IPS-NIHi11 (cell line): ENCODE data around the gene HOPX.
"Not testable (repeated sequence)": the region's sequence is repeated elsewhere in the genome, so short reads cannot be mapped to it uniquely, and the experiment has no call there.

ENCODE experiments used
- DNase-seq: peaks from one replicate; pipeline ENCODE4 v3.0.0; 2012; ENCODE audit warnings: mixed read lengths, low spot score

HOPX gene

DNA sequence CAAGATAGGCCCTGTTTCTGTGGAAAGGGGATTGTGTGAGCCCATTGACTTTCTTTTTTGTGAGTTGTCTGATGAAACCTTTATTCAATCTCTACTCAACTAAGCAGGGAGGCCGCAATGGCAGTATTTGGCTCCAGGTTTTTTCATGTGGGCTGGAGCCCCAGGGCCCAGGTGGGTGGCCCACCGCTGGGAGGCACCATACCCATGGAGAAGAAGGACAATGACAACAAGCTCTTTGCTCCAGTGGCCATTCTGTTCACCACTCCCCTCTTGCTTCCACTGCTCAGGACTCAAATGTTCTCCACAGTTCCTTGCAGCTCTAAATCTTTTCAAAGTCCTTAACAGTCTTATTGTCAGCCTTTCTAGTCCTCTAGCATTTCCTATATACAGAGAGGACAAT lies 54.1 kb downstream of the HOPX start:
- no peak for DNase-seq

DNA sequence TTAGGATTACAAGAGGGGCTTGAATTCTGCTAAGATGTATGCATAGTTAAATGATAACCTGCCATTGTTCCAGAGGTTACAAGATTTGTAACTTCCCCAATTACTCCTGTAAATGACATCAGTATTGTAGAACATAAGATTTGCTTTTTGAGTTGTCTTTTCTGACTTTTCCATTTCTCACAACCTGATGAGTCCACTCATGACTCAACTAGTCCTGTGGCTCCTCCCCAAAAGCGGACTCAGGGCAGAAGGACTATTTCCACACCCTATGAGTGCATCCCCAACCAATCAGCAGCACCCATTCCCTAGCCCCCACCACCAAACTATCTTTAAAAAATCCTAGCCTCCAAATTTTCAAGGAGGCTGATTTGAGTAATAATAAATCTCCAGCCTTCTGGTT lies 54.7 kb downstream of the HOPX start:
- DNase-seq, result no peak

DNA sequence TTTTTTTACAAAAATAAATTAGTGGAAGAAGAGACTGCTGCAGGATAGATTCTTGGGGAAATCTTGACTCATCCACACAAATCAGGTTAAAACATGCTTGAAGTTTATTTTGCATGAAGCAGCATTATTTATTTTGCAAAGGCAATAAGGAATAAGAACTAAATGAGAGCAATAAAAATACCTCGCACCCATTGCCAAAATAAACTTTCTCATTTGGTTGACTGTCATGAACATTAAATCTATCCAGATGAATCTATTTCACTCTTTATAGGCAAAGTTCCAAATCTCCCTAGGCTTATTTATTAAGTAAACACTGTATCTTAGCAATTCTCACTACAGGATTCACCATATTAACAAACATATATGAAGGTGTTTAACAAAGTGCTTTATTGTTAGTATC lies 58.9 kb downstream of the HOPX start:
- no peak for DNase-seq

DNA sequence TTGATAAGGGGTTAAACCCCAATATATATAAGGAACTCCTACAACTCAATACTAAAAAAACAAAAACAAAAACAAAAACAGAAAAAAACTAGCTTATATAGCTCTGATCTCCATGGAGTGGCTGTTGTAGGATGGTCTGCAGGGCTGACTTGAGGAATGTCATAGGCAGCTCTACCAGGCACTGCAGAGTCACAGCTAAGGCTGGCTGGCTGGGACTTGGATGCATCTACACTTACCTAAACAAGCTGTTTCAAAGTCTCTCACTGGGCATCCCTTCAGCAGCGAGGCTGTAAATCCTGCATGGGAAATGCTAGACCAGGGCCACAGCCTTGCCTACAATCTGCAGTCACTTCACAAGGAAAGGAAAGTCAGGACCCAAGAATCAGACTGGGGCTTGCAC lies 61.3 kb downstream of the HOPX start:
- DNase-seq, result no peak

DNA sequence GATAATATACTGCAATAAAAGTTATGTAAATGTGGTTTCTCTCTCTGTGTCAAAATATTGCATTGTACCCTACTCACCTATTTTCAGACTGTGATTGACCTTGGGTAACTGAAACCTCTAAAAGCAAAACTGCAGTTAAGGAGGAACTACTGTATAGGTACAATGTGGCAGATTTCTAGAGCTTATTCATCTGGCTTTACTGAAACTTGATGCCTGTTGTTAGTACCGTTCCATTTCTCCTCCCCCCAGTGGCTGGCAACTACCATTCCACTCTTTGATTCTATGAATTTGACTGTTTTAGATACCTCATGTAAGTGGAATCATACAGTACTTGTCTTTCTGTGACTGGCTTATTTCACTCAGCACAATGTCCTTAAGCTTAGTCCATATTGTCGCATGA lies 61.9 kb downstream of the HOPX start:
- DNase-seq, result no peak

DNA sequence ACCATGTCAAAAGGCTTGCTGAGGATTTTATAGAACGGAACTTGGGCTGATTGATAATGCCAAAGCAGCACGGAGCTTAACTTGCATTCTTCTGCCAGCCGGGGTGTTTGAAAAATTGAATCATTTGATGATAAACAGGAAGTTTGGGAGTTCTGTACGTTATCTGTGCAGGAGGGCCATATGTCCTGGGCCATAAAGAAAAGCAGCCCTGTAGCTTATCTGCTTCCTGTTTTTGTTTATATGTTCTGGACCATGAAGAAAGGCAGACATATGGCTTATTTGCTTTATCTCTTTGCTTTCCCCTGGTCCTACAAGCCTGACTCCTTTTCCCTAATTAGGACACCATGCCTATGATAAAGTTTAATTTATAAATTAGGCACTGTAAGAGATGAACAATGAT lies 62.4 kb downstream of the HOPX start:
- no peak for DNase-seq

DNA sequence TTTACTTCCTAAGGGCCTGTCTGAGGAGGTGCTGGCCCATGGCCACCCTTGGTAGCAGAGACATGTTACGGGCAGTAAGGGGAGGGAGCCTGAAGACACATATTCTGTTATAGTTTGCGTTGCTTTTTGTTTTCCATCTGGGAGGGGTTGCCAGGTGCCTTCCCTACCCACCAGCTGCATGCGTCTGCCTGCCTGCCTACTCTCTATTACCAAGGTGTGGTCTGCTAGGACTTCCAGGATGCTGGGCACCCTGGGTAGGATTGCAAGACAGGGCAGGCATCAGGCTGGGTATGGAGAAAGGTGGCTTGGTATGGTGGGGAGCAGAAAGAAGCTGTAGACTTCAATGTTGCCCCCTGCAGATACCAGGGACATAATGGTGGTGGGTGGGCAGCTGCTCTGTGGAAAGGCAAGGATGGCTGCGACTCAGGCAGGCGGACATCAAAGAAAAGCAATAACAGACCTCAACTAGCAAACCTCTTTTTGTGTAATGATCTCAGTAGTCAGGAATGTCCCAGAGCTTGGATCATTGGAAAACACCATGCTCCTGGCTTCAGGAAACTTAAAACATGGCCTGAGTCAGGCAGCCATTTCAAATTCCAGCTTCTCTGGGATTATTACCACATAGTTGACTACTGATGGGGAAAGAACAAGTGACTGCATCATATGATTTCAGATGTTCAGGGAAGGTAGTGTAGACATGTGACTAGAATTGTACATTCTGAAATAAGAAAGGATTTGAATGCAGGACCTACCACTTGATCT lies 67.8 kb downstream of the HOPX start:
- DNase-seq, result no peak

DNA sequence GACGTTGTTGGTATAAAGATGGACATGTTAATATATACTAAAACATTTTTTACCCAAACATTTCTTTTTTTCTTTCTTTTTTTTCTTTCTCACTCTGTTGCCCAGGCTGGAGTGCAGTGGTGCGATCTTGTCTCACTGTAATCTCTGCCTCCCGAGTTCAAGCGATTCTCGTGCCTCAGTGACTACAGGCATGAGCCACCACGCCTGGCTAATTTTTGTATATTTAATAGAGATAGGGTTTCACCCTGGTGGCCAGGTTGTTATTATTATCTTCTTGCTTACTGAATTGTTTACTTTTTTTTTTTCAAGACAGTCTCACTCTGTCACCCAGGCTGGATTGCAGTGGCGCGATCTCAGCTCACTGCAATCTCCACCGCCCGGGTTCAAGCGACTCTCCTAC lies 68.8 kb downstream of the HOPX start:
- DNase-seq, result no peak

DNA sequence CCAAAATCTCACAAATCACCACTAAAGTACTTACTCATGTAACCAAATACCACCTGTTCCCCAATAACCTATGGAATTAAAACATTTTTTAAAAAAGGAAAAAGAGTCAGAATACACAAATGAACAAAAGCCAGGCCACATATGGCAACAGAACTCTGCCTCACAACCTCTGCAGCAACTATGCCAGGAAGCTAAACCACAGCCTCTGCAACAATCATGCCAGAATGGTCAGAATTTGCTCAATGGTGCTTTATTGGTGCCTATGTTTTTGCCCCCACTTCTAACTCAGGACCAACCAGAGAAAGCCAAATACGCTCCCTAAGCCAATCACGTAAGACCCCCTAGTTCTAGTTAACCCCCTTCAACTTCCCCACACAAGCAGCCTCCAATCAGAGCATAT lies 69.6 kb downstream of the HOPX start:
- no peak for DNase-seq

DNA sequence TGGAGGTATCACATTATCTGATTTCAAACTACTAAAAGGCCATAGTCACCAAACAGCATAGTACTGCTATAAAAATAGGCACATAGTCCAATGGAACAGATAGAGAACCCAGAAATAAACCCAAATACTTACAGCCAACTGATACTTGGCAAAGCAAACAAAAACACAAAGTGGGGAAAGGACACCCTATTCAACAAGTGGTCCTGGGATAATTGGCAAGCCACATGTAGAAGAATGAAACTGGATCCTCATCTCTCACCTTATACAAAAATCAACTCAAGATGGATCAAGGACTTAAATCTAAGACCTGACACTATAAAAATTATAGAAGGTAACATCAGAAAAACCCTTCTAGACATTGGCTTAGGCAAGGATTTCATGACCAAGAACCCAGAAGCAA lies 70.9 kb downstream of the HOPX start:
- DNase-seq, result not testable (repeated sequence)

DNA sequence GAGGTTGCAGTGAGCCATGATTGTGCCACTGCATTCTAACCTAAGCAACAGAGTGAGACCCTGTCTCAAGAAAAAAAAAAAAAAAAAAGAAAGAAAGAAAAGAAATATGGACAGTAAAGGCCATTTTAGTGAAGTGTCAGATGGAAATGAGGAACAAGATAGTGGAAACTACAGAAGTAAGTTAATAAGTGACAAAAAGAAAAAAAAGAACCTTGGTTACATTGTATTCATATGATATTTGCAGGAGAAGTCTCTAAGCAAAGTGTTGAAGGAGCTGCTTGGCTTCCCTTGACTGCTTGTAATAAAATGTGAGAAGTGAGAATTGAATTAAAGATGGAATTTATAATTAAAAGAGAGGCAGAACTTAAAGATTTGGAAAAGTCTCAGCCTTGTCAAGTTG lies 73.2 kb downstream of the HOPX start:
- no peak for DNase-seq

DNA sequence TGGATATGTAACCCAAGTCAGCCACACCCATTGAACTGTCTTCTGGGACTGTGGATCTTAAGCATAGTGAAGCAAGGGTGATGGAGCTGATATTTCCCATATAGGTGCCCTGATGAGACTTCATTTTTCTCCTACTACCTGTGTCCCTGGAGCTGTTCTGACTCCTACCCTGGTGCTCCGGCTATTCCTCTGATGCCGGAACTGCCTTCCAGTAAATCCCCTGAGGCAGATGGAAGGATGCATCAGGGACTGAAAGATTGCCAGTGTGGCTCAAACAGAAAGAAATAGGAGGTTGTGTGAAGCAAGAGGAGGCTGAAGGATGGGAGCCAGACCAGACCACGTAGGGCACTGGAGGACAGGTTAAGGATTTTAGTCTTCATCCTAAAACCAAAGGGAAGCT lies 74.7 kb downstream of the HOPX start:
- DNase-seq, result no peak

DNA sequence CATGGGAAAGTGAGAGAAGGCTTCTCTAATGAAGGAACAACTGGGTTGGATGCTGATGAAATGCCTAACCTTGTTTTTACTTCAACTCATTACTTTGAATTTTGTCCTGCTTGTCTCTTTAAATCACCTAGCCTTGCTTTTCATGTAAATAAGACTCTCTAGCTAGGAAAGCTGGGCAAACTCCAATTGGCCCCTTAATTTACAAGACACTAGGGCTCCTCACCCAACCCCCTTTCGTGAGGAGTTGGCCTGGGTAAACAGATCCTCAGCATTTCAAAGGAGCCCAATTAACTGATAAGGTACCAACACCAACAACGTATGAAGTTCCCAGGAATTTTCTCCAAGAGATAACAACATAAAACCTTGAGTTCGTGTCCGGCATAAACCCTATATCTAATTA lies 75.6 kb downstream of the HOPX start:
- peak; percentile 26 for DNase-seq

DNA sequence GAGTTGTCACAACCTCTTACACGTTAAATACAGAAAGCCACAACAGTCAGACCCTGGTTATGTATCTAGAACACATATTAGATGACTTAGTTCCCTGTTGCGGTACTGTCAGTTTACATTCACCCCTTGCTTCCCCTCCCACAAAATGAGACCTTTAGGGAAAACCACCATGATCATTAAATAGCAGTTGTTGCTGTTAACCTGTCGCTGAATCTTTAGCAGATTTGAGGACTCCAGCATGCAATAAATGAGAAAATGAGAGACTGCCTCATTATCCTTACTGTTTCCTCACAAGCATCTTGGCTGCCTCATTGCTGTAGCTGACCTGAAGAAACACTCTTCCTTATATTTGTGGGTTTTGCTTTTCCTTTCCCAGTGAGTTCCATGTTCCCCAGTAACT lies 77.8 kb downstream of the HOPX start:
- DNase-seq, result no peak
